ENCODE data around the gene NTRK3.

Gene NTRK3

GRCh38 chr15:88225461-88225860 lies 31.1 kb downstream of the NTRK3 start:
- DNase-seq: no peak

- DNase-seq: no peak
Observed at GRCh38 chr15:88223084-88223483, 33.5 kb downstream of the NTRK3 start.

- DNase-seq: no peak
Observed at GRCh38 chr15:88221836-88222235, 34.7 kb downstream of the NTRK3 start.

GRCh38 chr15:88220443-88221335 lies 35.9 kb downstream of the NTRK3 start:
- no peak for DNase-seq

- no peak for DNase-seq
Observed at GRCh38 chr15:88219623-88220022, 36.9 kb downstream of the NTRK3 start.

- no peak for DNase-seq
Observed at GRCh38 chr15:88218557-88219221, 37.9 kb downstream of the NTRK3 start.

GRCh38 chr15:88215066-88215648 lies 41.4 kb downstream of the NTRK3 start:
- no peak for DNase-seq

- DNase-seq: no peak
Observed at GRCh38 chr15:88209111-88209510, 47.4 kb downstream of the NTRK3 start.

GRCh38 chr15:88208396-88208795 lies 48.1 kb downstream of the NTRK3 start:
- DNase-seq: no peak

- no peak for DNase-seq
Observed at GRCh38 chr15:88207565-88207964, 49.0 kb downstream of the NTRK3 start.

- no peak for DNase-seq
Observed at GRCh38 chr15:88204584-88204983, 52.0 kb downstream of the NTRK3 start.

GRCh38 chr15:88202231-88202630 lies 54.3 kb downstream of the NTRK3 start:
- DNase-seq: no peak

GRCh38 chr15:88201207-88201606 lies 55.3 kb downstream of the NTRK3 start:
- no peak for DNase-seq

- no peak for DNase-seq
Observed at GRCh38 chr15:88196961-88197360, 59.6 kb downstream of the NTRK3 start.

GRCh38 chr15:88194162-88194561 lies 62.4 kb downstream of the NTRK3 start:
- DNase-seq: no peak

GRCh38 chr15:88193415-88193814 lies 63.1 kb downstream of the NTRK3 start:
- no peak for DNase-seq

- no peak for DNase-seq
Observed at GRCh38 chr15:88191812-88192165, 64.8 kb downstream of the NTRK3 start.

GRCh38 chr15:88190232-88190631 lies 66.3 kb downstream of the NTRK3 start:
- no peak for DNase-seq

GRCh38 chr15:88188300-88188699 lies 68.2 kb downstream of the NTRK3 start:
- no peak for DNase-seq

- no peak for DNase-seq
Observed at GRCh38 chr15:88187195-88187594, 69.3 kb downstream of the NTRK3 start.

- no peak for DNase-seq
Observed at GRCh38 chr15:88185584-88185983, 71.0 kb downstream of the NTRK3 start.

- no peak for DNase-seq
Observed at GRCh38 chr15:88181613-88182012, 74.9 kb downstream of the NTRK3 start.

GRCh38 chr15:88179562-88179961 lies 77.0 kb downstream of the NTRK3 start:
- no peak for DNase-seq

GRCh38 chr15:88178631-88179030 lies 77.9 kb downstream of the NTRK3 start:
- no peak for DNase-seq

All from GOT3 (cell line).